ENCODE measurements around the gene RNF213.

GRCh38 chr17:80259457-80260068, 1.1 kb upstream of the RNF213 start:
- TF ChIP-seq CTCF (IDR thresholded peaks at IDR 0.05; ENCODE audit: insufficient read depth, low read length, poor library complexity, severe bottlenecking): no peak
- TF ChIP-seq EZH2phosphoT487 (conservative IDR thresholded peaks at IDR 0.05; ENCODE audit: low read length): no peak

All from SU-DHL-6 (cell line).